NCI-H1105 (cell line): ENCODE measurements around the gene PDZD4.

ENCODE experiments used
- DNase-seq: peaks from one replicate; lab custom pipeline; 2025; lab: John Stamatoyannopoulos, UW

The PDZD4 gene

GRCh38 chrX:153867139-153867538 is 36.8 kb upstream of the PDZD4 start:
- DNase-seq = no peak

GRCh38 chrX:153866302-153867019 is 36.1 kb upstream of the PDZD4 start:
- DNase-seq = no peak

- no peak for DNase-seq
Measured at GRCh38 chrX:153865685-153866084, 35.3 kb upstream of the PDZD4 start.

GRCh38 chrX:153865321-153865580 is 34.9 kb upstream of the PDZD4 start:
- DNase-seq = no peak

- no peak for DNase-seq
Measured at GRCh38 chrX:153864561-153865320, 34.4 kb upstream of the PDZD4 start.

- no peak for DNase-seq
Measured at GRCh38 chrX:153864101-153864500, 33.8 kb upstream of the PDZD4 start.

GRCh38 chrX:153863251-153863991 is 33.1 kb upstream of the PDZD4 start:
- DNase-seq = no peak

- no peak for DNase-seq
Measured at GRCh38 chrX:153862369-153863250, 32.3 kb upstream of the PDZD4 start.

- DNase-seq = no peak
Measured at GRCh38 chrX:153861733-153862310, 31.5 kb upstream of the PDZD4 start.

- no peak for DNase-seq
Measured at GRCh38 chrX:153861151-153861550, 30.8 kb upstream of the PDZD4 start.

- DNase-seq = no peak
Measured at GRCh38 chrX:153857348-153857903, 27.1 kb upstream of the PDZD4 start.

- DNase-seq = no peak
Measured at GRCh38 chrX:153854702-153855101, 24.4 kb upstream of the PDZD4 start.

- DNase-seq = no peak
Measured at GRCh38 chrX:153853902-153854267, 23.5 kb upstream of the PDZD4 start.

- DNase-seq = no peak
Measured at GRCh38 chrX:153853180-153853901, 23.0 kb upstream of the PDZD4 start.

GRCh38 chrX:153851981-153852380 is 21.6 kb upstream of the PDZD4 start:
- no peak for DNase-seq

- no peak for DNase-seq
Measured at GRCh38 chrX:153848325-153848724, 18.0 kb upstream of the PDZD4 start.

- DNase-seq = no peak
Measured at GRCh38 chrX:153845842-153846241, 15.5 kb upstream of the PDZD4 start.

GRCh38 chrX:153845195-153845594 is 14.9 kb upstream of the PDZD4 start:
- no peak for DNase-seq

- DNase-seq = no peak
Measured at GRCh38 chrX:153844509-153845082, 14.3 kb upstream of the PDZD4 start.

- DNase-seq = no peak
Measured at GRCh38 chrX:153836921-153837320, 6.6 kb upstream of the PDZD4 start.
